HG02642 (cell line): ENCODE measurements around the gene ATP23.

Experiments
- ATAC-seq: cut with Tn5 transposase; IDR thresholded peaks from one replicate; pipeline ENCODE4 v1.9.1; 2021; ENCODE audit warnings: mild to moderate bottlenecking; ENCODE audit not compliant: unreplicated experiment, poor library complexity

Gene ATP23

GRCh38 chr12:57907281-57907680, 34.1 kb upstream of the ATP23 start:
- no peak for ATAC-seq

- ATAC-seq = no peak
These were observed 32.9 kb upstream of the ATP23 start for GRCh38 chr12:57908511-57908910.

GRCh38 chr12:57909056-57909455, 32.3 kb upstream of the ATP23 start:
- ATAC-seq = no peak

- no peak for ATAC-seq
These were observed 31.8 kb upstream of the ATP23 start for GRCh38 chr12:57909611-57910010.

GRCh38 chr12:57918147-57918546, 23.2 kb upstream of the ATP23 start:
- ATAC-seq = no peak

- ATAC-seq = no peak
These were observed 14.3 kb upstream of the ATP23 start for GRCh38 chr12:57927086-57927485.

GRCh38 chr12:57929092-57929830, 12.1 kb upstream of the ATP23 start:
- ATAC-seq = no peak

GRCh38 chr12:57934819-57935218, 6.5 kb upstream of the ATP23 start:
- ATAC-seq = no peak

GRCh38 chr12:57935331-57935730, 6.0 kb upstream of the ATP23 start:
- ATAC-seq = no peak

- peak; percentile 100 for ATAC-seq
These were observed 5.4 kb upstream of the ATP23 start for GRCh38 chr12:57935839-57936512.

GRCh38 chr12:57936513-57936883, 4.9 kb upstream of the ATP23 start:
- no peak for ATAC-seq

- no peak for ATAC-seq
These were observed 2.1 kb upstream of the ATP23 start for GRCh38 chr12:57939291-57939690.

GRCh38 chr12:57940052-57940914, 1.1 kb upstream of the ATP23 start:
- no peak for ATAC-seq

- no peak for ATAC-seq
These were observed 527 bp upstream of the ATP23 start for GRCh38 chr12:57940915-57941164.

GRCh38 chr12:57943438-57944080, 2.2 kb downstream of the ATP23 start:
- no peak for ATAC-seq

- no peak for ATAC-seq
These were observed 3.1 kb downstream of the ATP23 start for GRCh38 chr12:57944313-57945023.

- ATAC-seq = no peak
These were observed 11.4 kb downstream of the ATP23 start for GRCh38 chr12:57952766-57953165.

- ATAC-seq = no peak
These were observed 13.4 kb downstream of the ATP23 start for GRCh38 chr12:57954768-57955167.

- no peak for ATAC-seq
These were observed 16.8 kb downstream of the ATP23 start for GRCh38 chr12:57958061-57958657.

GRCh38 chr12:57964421-57964820, 23.1 kb downstream of the ATP23 start:
- ATAC-seq = no peak
